Keratinocyte (primary cell): ENCODE measurements around the gene ANAPC10. TPM values are rescaled to one million over a fixed set of nuclear protein-coding genes. Genes with fewer than 3 reads are reported as not detected.

Experiments
- DNase-seq: peaks from one replicate; pipeline ENCODE4 v3.0.0-alpha.2; 2011; ENCODE audit warnings: low read depth, missing footprints, low spot score
- FAIRE-seq: peaks from 2 replicates; lab custom pipeline; 2011; peaks lifted over from hg19 to GRCh38; lab: Jason Lieb, UNC
- H2AFZ ChIP-seq: 2 replicates; pipeline ENCODE4 v1.6.0; 2012; ENCODE audit warnings: low read length, control low read depth, inconsistent platforms; ENCODE audit not compliant: control insufficient read depth
- H3K27ac ChIP-seq: 2 replicates; pipeline ENCODE4 v1.5.1; 2011; ENCODE audit warnings: low read length; ENCODE audit not compliant: control insufficient read depth, insufficient read depth
- H3K27me3 ChIP-seq: 3 replicates; pipeline ENCODE4 v1.6.0; 2011; ENCODE audit warnings: low read length; ENCODE audit not compliant: control insufficient read depth, insufficient read depth; ENCODE audit errors: extremely low read depth
- H3K36me3 ChIP-seq, 2 experiments: 2 replicates in 1 of 2; 3 replicates in 1 of 2; pipeline ENCODE4 v1.5.1; 2011; ENCODE audit warnings: low read length in 2 of 2, mild to moderate bottlenecking in 1 of 2; ENCODE audit not compliant: control insufficient read depth in 2 of 2, insufficient read depth in 2 of 2; ENCODE audit errors: extremely low read depth in 1 of 2
- H3K4me1 ChIP-seq: 3 replicates; pipeline ENCODE4 v1.5.1; 2011; ENCODE audit warnings: low read length; ENCODE audit not compliant: control insufficient read depth, insufficient read depth; ENCODE audit errors: extremely low read depth
- H3K4me2 ChIP-seq: 3 replicates; pipeline ENCODE4 v1.6.0; 2011; ENCODE audit warnings: low read depth, low read length; ENCODE audit not compliant: control insufficient read depth, insufficient read depth; ENCODE audit errors: extremely low read depth
- H3K4me3 ChIP-seq, 3 experiments: fragments of 200-600 bp in 1 of 3; sonication (generic) in 1 of 3; 2 replicates in 2 of 3; 3 replicates in 1 of 3; pipeline ENCODE4 v1.5.1; 2011 to 2016; ENCODE audit warnings: low read length in 3 of 3, mild to moderate bottlenecking in 3 of 3, control low read depth in 2 of 3, inconsistent platforms in 1 of 3, low read depth in 1 of 3, mixed read lengths in 1 of 3, mixed run types in 1 of 3, moderate library complexity in 1 of 3; ENCODE audit not compliant: control insufficient read depth in 2 of 3, insufficient read depth in 2 of 3; ENCODE audit errors: extremely low read depth in 1 of 3
- H3K79me2 ChIP-seq: 2 replicates; pipeline ENCODE4 v1.6.0; 2012; ENCODE audit warnings: low read length; ENCODE audit not compliant: control insufficient read depth, insufficient read depth
- H3K9ac ChIP-seq: 3 replicates; pipeline ENCODE4 v1.6.0; 2011; ENCODE audit warnings: low read length; ENCODE audit not compliant: control insufficient read depth, insufficient read depth; ENCODE audit errors: extremely low read depth
- H3K9me1 ChIP-seq: 3 replicates; pipeline ENCODE4 v1.6.0; 2011; ENCODE audit warnings: low read length; ENCODE audit not compliant: control insufficient read depth, insufficient read depth; ENCODE audit errors: extremely low read depth
- H3K9me3 ChIP-seq: 2 replicates; pipeline ENCODE4 v1.5.1; 2012; ENCODE audit warnings: low read depth, low read length; ENCODE audit not compliant: control insufficient read depth
- H4K20me1 ChIP-seq: 3 replicates; pipeline ENCODE4 v1.6.0; 2011; ENCODE audit warnings: low read length; ENCODE audit not compliant: control insufficient read depth, insufficient read depth; ENCODE audit errors: extremely low read depth
- EZH2 ChIP-seq: IDR thresholded peaks from one replicate; pipeline ENCODE4 v1.6.1; 2012; ENCODE audit warnings: inconsistent platforms, mild to moderate bottlenecking, low read length, moderate library complexity
- dilution Hi-C: fragments of 300-500 bp; cut with MboI; formaldehyde crosslinking; loops from one replicate; pipeline ENCODE4 v1.7.0; 2020; ENCODE audit warnings: low sequenced_read_pairs; ENCODE audit not compliant: extremely low pct_ligation_motif_present
- polyA plus RNA-seq, 5 experiments: library from polyadenylated mRNA; depleted of rRNA in 3 of 5; stranded (reverse) in 3 of 5; stranded (forward) in 1 of 5; unstranded in 1 of 5; fragments of >200 nt; gene quantifications; 1 replicate in 1 of 5; 2 replicates in 3 of 5; 3 replicates in 1 of 5; pipeline versions ENCODE4 v1.2.1 to v1.2.3, GENCODE V29; 2011 to 2012; ENCODE audit warnings: missing spikeins in 2 of 5, low read depth in 1 of 5, low replicate concordance in 1 of 5
- TF ChIP-seq, protein P1 (sequence below), 3 experiments: IDR thresholded peaks in 1 of 3; conservative IDR thresholded peaks in 1 of 3; optimal IDR thresholded peaks in 1 of 3; 2 replicates in 2 of 3; 3 replicates in 1 of 3; pipeline versions ENCODE3 to v1.5.1; 2011; ENCODE audit warnings: low read length in 3 of 3, mild to moderate bottlenecking in 3 of 3, moderate library complexity in 2 of 3, control low read depth in 1 of 3, inconsistent platforms in 1 of 3; ENCODE audit not compliant: insufficient read depth in 2 of 3; ENCODE audit errors: extremely low read depth in 1 of 3

The ANAPC10 gene
- polyA plus RNA-seq, 1 donor (not counting 4 experiments of a cell fraction or from before 2014, with no cell fraction given): 34.3 TPM

DNA sequence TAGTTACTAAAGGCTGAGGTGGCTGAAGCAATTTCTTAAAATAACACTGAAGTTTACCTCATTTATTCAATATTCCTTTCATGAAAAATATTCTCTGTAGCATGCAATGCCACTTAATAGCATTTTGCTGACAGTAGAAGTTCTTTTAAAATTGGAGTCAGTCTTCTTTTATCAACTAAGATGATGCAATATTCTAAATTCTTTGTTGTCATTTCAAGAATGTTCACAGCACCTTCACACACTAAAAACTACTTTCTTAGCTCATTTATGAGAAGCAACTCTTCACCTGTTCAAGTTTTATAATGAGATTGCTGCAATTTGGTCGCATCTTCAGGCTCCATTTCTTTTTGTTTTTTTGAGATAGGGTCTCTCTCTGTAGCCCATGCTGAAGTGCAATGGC lies 48.8 kb downstream of the ANAPC10 start:
- Histone ChIP-seq H3K79me2 (peaks cover 4% of the 10 kb centered on the region), H3K36me3 (no peaks in the 10 kb centered on the region), H3K9ac (no peak overlapping the region), H3K9me1 (no peaks in the 10 kb centered on the region), H4K20me1 (no peaks in the 10 kb centered on the region), H3K27me3 (no peaks in the 10 kb centered on the region), H3K9me3 (no peaks in the 10 kb centered on the region), H3K4me1 (no peaks in the 10 kb centered on the region), H2AFZ (no peak overlapping the region), H3K4me3 (no peak overlapping the region), H3K4me2 (no peak overlapping the region), H3K27ac (no peak overlapping the region)
- TF ChIP-seq, protein P1, sequence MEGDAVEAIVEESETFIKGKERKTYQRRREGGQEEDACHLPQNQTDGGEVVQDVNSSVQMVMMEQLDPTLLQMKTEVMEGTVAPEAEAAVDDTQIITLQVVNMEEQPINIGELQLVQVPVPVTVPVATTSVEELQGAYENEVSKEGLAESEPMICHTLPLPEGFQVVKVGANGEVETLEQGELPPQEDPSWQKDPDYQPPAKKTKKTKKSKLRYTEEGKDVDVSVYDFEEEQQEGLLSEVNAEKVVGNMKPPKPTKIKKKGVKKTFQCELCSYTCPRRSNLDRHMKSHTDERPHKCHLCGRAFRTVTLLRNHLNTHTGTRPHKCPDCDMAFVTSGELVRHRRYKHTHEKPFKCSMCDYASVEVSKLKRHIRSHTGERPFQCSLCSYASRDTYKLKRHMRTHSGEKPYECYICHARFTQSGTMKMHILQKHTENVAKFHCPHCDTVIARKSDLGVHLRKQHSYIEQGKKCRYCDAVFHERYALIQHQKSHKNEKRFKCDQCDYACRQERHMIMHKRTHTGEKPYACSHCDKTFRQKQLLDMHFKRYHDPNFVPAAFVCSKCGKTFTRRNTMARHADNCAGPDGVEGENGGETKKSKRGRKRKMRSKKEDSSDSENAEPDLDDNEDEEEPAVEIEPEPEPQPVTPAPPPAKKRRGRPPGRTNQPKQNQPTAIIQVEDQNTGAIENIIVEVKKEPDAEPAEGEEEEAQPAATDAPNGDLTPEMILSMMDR (optimal IDR thresholded peaks at IDR 0.05 in 1 of 3, IDR thresholded peaks at IDR 0.05 in 1 of 3, conservative IDR thresholded peaks at IDR 0.05 in 1 of 3; ENCODE audit: extremely low read depth in 1 of 3, insufficient read depth in 2 of 3, low read length in 3 of 3): no peak
- no peak for TF ChIP-seq EZH2
- no peak for FAIRE-seq
- dilution Hi-C loops: no loop called here
- DNase-seq: no peak

DNA sequence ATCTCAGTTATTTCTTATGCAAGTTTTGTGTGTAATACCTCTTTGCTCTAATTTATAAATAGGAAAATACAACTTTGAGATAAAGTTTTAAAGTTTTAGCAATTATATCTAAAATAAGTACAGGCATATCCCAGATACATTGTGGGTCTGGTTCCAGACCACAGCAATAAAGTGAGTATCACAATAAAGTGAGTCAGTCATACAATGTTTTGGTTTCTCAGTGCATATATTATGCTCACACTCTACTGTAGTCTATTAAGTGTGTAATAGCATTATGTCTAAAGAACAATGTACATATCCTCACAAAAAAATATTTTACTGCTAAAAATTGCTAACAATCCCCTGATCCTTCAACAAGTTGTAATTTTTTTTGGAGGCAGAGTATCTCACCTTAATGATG lies 49.2 kb downstream of the ANAPC10 start:
- FAIRE-seq: no peak
- H2AFZ ChIP-seq: no peak overlapping the region

More for the DNA sequence above, 49.2 kb downstream of the ANAPC10 start:
- TF ChIP-seq EZH2: no peak
- TF ChIP-seq, protein P1 (optimal IDR thresholded peaks at IDR 0.05 in 1 of 3, IDR thresholded peaks at IDR 0.05 in 1 of 3, conservative IDR thresholded peaks at IDR 0.05 in 1 of 3; ENCODE audit: extremely low read depth in 1 of 3, insufficient read depth in 2 of 3, low read length in 3 of 3): no peak
- no peaks in the 10 kb centered on the region for H4K20me1 ChIP-seq
- no peak overlapping the region for H3K4me2 ChIP-seq
- H3K4me1 ChIP-seq: no peaks in the 10 kb centered on the region
- no peaks in the 10 kb centered on the region for H3K27me3 ChIP-seq
- peaks cover 4% of the 10 kb centered on the region for H3K79me2 ChIP-seq
- H3K4me3 ChIP-seq: no peak overlapping the region
- H3K9me3 ChIP-seq: no peaks in the 10 kb centered on the region
- DNase-seq: no peak
- no peak overlapping the region for H3K9ac ChIP-seq
- no peaks in the 10 kb centered on the region for H3K36me3 ChIP-seq
- no peaks in the 10 kb centered on the region for H3K9me1 ChIP-seq
- dilution Hi-C loops: no loop called here
- H3K27ac ChIP-seq: no peak overlapping the region
